ENCODE measurements around the gene AUTS2. TPM values are rescaled to one million over a fixed set of nuclear protein-coding genes. Genes with fewer than 3 reads are reported as not detected.

Gene AUTS2
- polyA plus RNA-seq, 1 donor from 2014 or later = 97.3 TPM

DNA sequence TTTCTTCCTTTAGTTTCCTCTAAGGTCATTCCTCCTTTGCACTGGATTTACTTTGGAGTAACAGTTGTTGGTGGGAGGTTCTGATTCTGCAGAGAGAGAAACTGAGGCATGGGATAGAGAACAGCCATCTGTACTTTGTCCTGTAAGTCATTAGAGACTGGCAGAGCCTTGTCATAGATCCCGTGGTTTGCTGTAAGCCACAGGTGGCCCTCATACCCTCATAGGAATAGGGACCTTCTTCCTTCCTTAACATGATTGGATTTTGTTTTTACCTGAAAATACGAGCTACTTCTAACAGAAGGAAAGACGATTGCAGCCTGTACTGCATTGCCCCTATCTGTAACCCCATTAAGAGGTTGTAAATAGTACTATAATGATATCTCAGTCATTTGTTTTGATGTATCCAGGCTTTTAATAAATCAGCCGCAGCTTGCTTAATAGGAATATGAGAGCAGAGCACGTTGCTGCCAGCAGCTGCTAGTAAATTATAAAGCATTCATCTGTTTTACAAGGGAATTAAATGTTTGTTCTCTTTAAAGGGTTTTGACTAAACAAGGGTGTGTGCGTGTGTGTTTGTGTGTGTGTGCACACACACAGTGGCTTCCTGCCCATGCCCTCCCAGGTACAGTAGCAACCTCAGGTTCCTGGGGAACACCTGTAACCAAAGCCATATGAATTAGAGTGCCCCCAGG, 249.8 kb downstream of the AUTS2 start:
- no peak for TF ChIP-seq MXI1 (conservative IDR thresholded peaks at IDR 0.05; ENCODE audit: poor library complexity, severe bottlenecking)
- no peak for TF ChIP-seq SMC3 (conservative IDR thresholded peaks at IDR 0.05; ENCODE audit: poor library complexity)
- TF ChIP-seq, protein P1, sequence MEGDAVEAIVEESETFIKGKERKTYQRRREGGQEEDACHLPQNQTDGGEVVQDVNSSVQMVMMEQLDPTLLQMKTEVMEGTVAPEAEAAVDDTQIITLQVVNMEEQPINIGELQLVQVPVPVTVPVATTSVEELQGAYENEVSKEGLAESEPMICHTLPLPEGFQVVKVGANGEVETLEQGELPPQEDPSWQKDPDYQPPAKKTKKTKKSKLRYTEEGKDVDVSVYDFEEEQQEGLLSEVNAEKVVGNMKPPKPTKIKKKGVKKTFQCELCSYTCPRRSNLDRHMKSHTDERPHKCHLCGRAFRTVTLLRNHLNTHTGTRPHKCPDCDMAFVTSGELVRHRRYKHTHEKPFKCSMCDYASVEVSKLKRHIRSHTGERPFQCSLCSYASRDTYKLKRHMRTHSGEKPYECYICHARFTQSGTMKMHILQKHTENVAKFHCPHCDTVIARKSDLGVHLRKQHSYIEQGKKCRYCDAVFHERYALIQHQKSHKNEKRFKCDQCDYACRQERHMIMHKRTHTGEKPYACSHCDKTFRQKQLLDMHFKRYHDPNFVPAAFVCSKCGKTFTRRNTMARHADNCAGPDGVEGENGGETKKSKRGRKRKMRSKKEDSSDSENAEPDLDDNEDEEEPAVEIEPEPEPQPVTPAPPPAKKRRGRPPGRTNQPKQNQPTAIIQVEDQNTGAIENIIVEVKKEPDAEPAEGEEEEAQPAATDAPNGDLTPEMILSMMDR (IDR thresholded peaks at IDR 0.05; ENCODE audit: poor library complexity, severe bottlenecking) = no peak
- TF ChIP-seq RAD21 (conservative IDR thresholded peaks at IDR 0.05) = no peak
- TF ChIP-seq, protein P2, sequence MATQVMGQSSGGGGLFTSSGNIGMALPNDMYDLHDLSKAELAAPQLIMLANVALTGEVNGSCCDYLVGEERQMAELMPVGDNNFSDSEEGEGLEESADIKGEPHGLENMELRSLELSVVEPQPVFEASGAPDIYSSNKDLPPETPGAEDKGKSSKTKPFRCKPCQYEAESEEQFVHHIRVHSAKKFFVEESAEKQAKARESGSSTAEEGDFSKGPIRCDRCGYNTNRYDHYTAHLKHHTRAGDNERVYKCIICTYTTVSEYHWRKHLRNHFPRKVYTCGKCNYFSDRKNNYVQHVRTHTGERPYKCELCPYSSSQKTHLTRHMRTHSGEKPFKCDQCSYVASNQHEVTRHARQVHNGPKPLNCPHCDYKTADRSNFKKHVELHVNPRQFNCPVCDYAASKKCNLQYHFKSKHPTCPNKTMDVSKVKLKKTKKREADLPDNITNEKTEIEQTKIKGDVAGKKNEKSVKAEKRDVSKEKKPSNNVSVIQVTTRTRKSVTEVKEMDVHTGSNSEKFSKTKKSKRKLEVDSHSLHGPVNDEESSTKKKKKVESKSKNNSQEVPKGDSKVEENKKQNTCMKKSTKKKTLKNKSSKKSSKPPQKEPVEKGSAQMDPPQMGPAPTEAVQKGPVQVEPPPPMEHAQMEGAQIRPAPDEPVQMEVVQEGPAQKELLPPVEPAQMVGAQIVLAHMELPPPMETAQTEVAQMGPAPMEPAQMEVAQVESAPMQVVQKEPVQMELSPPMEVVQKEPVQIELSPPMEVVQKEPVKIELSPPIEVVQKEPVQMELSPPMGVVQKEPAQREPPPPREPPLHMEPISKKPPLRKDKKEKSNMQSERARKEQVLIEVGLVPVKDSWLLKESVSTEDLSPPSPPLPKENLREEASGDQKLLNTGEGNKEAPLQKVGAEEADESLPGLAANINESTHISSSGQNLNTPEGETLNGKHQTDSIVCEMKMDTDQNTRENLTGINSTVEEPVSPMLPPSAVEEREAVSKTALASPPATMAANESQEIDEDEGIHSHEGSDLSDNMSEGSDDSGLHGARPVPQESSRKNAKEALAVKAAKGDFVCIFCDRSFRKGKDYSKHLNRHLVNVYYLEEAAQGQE (IDR thresholded peaks at IDR 0.05; ENCODE audit: borderline replicate concordance) = no peak
- TF ChIP-seq TAF1 (IDR thresholded peaks at IDR 0.05; ENCODE audit: low read depth) = no peak
- no peak for TF ChIP-seq EZH2 (IDR thresholded peaks at IDR 0.05; ENCODE audit: borderline replicate concordance, insufficient read depth, low read length, poor library complexity, severe bottlenecking)
- no peak for TF ChIP-seq POLR2AphosphoS5 (IDR thresholded peaks at IDR 0.05)
- TF ChIP-seq EP300 (conservative IDR thresholded peaks at IDR 0.05; ENCODE audit: poor library complexity, severe bottlenecking) = no peak
- H3K4me3 ChIP-seq (ENCODE audit: low read length) = no peak overlapping the region
- no peaks in the 10 kb centered on the region for H3K9me2 ChIP-seq (ENCODE audit: insufficient read depth, low read length)
- H3K27me3 ChIP-seq (ENCODE audit: insufficient read depth, low read depth, low read length) = no peaks in the 10 kb centered on the region
- no peak overlapping the region for H2AFZ ChIP-seq (ENCODE audit: low read depth, low read length)
- no peaks in the 10 kb centered on the region for H3F3A ChIP-seq (ENCODE audit: insufficient read depth, low read length, poor library complexity, severe bottlenecking)
- no peaks in the 10 kb centered on the region for H4K20me1 ChIP-seq (ENCODE audit: insufficient read depth)
- H3K9ac ChIP-seq (ENCODE audit: low read length) = no peak overlapping the region
- no peaks in the 10 kb centered on the region for H3K9me3 ChIP-seq (ENCODE audit: low read length)
- no peak overlapping the region for H3K27ac ChIP-seq (ENCODE audit: low read length)
- no peaks in the 10 kb centered on the region for H3K36me3 ChIP-seq (ENCODE audit: insufficient read depth, low read length)
- H3K79me2 ChIP-seq (replicated peaks; ENCODE audit: insufficient read depth, low read length) = peaks cover 58% of the 10 kb centered on the region
- no peak overlapping the region for H3K4me2 ChIP-seq (ENCODE audit: low read length)

DNA sequence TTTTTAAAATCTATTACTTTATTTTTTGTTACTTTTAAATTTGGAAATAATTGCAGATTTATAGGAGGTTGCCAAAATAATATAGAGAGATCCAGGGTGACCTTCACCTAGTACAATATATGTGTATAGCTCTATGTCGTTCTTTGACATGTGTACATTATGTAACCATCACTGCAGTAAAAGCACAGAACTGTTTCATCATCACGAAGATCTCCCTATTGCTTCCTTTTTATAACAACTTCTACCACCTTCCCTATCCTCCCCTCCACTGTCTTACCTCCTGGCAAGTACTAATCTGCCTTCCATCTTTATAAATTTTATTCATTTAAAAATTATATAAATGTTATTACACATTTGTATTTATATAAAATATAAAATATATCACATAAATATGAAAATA, 251.0 kb downstream of the AUTS2 start:
- no peaks in the 10 kb centered on the region for H3K9me2 ChIP-seq (ENCODE audit: insufficient read depth, low read length)
- H3K27ac ChIP-seq (ENCODE audit: low read length) = no peak overlapping the region
- H2AFZ ChIP-seq (ENCODE audit: low read depth, low read length) = no peak overlapping the region
- TF ChIP-seq MXI1 (conservative IDR thresholded peaks at IDR 0.05; ENCODE audit: poor library complexity, severe bottlenecking) (no peak), POLR2AphosphoS5 (IDR thresholded peaks at IDR 0.05) (no peak), TAF1 (IDR thresholded peaks at IDR 0.05; ENCODE audit: low read depth) (no peak)
- no peak overlapping the region for H3K4me3 ChIP-seq (ENCODE audit: low read length)
- H4K20me1 ChIP-seq (ENCODE audit: insufficient read depth) = no peaks in the 10 kb centered on the region
- H3K27me3 ChIP-seq (ENCODE audit: insufficient read depth, low read depth, low read length) = no peaks in the 10 kb centered on the region
- no peaks in the 10 kb centered on the region for H3F3A ChIP-seq (ENCODE audit: insufficient read depth, low read length, poor library complexity, severe bottlenecking)
- no peak overlapping the region for H3K4me2 ChIP-seq (ENCODE audit: low read length)
- H3K9ac ChIP-seq (ENCODE audit: low read length) = no peak overlapping the region
- no peaks in the 10 kb centered on the region for H3K36me3 ChIP-seq (ENCODE audit: insufficient read depth, low read length)
- H3K79me2 ChIP-seq (replicated peaks; ENCODE audit: insufficient read depth, low read length) = peaks cover 58% of the 10 kb centered on the region
- H3K9me3 ChIP-seq (ENCODE audit: low read length) = no peaks in the 10 kb centered on the region
